ENCODE data around the gene C14orf119.

DNA sequence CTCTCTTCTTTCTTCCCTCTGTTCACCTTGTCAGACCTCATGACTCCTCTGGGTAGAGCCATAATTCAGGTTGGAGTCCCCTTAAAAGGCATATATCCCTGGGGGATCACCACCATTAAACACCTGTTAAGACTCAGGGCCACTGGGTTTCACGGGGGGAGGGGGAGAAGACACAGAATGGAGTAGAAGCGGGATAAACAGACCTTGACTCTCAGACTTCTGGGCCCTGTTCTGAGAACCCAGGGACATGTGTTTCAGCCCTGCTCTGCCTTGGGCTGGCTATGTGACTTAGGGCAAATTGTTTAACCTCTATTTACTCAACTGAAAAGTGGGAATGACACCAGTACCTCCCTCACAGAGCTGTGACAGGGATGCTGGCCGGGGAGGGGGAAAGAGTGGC, 42.6 kb upstream of the C14orf119 start:
- TF ChIP-seq, protein P1, sequence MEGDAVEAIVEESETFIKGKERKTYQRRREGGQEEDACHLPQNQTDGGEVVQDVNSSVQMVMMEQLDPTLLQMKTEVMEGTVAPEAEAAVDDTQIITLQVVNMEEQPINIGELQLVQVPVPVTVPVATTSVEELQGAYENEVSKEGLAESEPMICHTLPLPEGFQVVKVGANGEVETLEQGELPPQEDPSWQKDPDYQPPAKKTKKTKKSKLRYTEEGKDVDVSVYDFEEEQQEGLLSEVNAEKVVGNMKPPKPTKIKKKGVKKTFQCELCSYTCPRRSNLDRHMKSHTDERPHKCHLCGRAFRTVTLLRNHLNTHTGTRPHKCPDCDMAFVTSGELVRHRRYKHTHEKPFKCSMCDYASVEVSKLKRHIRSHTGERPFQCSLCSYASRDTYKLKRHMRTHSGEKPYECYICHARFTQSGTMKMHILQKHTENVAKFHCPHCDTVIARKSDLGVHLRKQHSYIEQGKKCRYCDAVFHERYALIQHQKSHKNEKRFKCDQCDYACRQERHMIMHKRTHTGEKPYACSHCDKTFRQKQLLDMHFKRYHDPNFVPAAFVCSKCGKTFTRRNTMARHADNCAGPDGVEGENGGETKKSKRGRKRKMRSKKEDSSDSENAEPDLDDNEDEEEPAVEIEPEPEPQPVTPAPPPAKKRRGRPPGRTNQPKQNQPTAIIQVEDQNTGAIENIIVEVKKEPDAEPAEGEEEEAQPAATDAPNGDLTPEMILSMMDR (IDR thresholded peaks at IDR 0.05) = no peak
- TF ChIP-seq, protein P2, sequence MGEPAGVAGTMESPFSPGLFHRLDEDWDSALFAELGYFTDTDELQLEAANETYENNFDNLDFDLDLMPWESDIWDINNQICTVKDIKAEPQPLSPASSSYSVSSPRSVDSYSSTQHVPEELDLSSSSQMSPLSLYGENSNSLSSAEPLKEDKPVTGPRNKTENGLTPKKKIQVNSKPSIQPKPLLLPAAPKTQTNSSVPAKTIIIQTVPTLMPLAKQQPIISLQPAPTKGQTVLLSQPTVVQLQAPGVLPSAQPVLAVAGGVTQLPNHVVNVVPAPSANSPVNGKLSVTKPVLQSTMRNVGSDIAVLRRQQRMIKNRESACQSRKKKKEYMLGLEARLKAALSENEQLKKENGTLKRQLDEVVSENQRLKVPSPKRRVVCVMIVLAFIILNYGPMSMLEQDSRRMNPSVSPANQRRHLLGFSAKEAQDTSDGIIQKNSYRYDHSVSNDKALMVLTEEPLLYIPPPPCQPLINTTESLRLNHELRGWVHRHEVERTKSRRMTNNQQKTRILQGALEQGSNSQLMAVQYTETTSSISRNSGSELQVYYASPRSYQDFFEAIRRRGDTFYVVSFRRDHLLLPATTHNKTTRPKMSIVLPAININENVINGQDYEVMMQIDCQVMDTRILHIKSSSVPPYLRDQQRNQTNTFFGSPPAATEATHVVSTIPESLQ (CRISPR knock-in tag; IDR thresholded peaks at IDR 0.05) = no peak
- TF ChIP-seq TP53 (CRISPR knock-in tag; IDR thresholded peaks at IDR 0.05) (no peak), SP1 (CRISPR knock-in tag; conservative IDR thresholded peaks at IDR 0.05) (no peak), RELA (CRISPR knock-in tag; IDR thresholded peaks at IDR 0.05; ENCODE audit: borderline replicate concordance) (no peak), NFE2L1 (CRISPR knock-in tag; IDR thresholded peaks at IDR 0.05) (no peak)
- TF ChIP-seq, protein P3, sequence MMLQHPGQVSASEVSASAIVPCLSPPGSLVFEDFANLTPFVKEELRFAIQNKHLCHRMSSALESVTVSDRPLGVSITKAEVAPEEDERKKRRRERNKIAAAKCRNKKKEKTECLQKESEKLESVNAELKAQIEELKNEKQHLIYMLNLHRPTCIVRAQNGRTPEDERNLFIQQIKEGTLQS (CRISPR knock-in tag; conservative IDR thresholded peaks at IDR 0.05) = no peak
- TF ChIP-seq, protein P4, sequence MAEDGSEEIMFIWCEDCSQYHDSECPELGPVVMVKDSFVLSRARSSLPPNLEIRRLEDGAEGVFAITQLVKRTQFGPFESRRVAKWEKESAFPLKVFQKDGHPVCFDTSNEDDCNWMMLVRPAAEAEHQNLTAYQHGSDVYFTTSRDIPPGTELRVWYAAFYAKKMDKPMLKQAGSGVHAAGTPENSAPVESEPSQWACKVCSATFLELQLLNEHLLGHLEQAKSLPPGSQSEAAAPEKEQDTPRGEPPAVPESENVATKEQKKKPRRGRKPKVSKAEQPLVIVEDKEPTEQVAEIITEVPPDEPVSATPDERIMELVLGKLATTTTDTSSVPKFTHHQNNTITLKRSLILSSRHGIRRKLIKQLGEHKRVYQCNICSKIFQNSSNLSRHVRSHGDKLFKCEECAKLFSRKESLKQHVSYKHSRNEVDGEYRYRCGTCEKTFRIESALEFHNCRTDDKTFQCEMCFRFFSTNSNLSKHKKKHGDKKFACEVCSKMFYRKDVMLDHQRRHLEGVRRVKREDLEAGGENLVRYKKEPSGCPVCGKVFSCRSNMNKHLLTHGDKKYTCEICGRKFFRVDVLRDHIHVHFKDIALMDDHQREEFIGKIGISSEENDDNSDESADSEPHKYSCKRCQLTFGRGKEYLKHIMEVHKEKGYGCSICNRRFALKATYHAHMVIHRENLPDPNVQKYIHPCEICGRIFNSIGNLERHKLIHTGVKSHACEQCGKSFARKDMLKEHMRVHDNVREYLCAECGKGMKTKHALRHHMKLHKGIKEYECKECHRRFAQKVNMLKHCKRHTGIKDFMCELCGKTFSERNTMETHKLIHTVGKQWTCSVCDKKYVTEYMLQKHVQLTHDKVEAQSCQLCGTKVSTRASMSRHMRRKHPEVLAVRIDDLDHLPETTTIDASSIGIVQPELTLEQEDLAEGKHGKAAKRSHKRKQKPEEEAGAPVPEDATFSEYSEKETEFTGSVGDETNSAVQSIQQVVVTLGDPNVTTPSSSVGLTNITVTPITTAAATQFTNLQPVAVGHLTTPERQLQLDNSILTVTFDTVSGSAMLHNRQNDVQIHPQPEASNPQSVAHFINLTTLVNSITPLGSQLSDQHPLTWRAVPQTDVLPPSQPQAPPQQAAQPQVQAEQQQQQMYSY (CRISPR knock-in tag; IDR thresholded peaks at IDR 0.05) = no peak

Measured in WTC11 (cell line).